GM12873 (cell line): ENCODE measurements around the gene FES.

Experiments
- CTCF ChIP-seq: IDR thresholded peaks from 2 replicates; pipeline ENCODE4 v1.5.1; 2012; ENCODE audit warnings: low read depth, mild to moderate bottlenecking, moderate library complexity, low read length, control low read depth; ENCODE audit not compliant: insufficient read depth; ENCODE audit errors: missing control alignments

FES gene

DNA sequence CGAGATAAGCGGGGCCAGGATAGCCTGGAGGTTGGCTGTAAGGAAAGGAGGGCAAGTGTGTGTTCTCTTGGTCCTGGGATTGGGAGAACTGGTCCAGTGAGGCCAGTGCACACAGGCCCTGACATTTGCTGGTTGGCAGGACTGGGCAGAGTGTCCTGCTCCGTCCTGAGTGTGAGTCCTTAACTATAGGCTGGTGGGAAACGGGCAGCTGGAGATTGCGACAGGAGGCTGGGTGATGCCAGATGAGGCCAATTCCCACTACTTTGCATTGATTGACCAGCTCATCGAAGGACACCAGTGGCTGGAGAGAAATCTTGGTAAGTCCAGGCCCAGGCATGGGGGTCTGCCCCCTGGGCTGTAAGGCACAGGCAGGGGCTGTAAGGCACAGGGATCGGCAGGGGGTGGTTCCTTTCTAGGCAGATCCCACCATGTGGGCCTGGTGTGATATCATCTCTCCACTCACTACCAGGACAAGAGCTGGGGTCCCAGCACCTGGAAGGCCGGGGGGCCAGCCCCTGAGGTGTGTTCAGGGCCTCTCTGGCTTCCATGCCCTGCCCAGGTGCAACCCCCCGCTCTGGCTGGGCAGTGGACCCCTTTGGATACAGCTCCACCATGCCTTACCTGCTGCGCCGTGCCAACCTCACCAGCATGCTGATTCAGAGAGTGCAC is 22.0 kb downstream of the FES start:
- TF ChIP-seq CTCF: no peak

- TF ChIP-seq CTCF: no peak
Observed at GRCh38 chr15:90907051-90907660, 22.9 kb downstream of the FES start.

- TF ChIP-seq CTCF: no peak
Observed at GRCh38 chr15:90907838-90908507, 23.7 kb downstream of the FES start.

GRCh38 chr15:90909976-90910375 is 25.7 kb downstream of the FES start:
- no peak for TF ChIP-seq CTCF

DNA sequence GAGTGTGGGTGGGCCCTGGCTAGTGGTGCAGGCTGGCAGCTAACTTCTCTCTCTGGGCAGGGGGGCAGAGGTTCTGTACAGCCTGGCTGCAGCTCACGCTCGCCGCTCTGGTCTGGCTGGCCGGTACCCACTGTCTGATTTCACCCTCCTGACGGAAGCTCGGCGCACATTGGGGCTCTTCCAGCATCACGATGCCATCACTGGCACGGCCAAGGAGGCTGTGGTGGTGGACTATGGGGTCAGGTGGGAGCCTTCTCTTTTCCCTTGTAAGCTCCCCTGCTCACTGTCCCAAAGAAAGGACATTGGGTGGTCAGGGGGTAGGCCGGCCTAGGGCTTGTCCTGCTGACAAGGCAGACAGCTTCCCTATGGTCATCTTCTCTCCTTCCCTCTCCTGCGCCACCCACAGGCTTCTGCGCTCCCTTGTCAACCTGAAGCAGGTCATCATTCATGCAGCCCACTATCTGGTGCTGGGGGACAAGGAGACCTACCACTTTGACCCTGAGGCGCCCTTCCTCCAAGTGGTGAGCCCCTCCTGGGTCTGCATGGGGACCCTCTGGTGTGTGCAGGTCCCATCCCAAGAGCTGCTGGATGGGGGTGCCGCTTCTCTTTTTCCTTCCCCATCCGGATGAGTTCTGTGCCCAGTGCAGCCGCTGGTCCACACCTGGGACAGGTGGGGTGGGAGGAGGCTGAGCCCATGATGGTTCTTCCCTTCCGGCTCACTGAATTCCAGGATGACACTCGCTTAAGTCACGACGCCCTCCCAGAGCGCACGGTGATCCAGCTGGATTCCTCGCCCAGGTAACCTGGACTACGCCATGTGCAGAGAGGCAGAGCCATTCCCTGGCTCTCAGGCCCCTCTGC is 26.4 kb downstream of the FES start:
- TF ChIP-seq CTCF: no peak

- no peak for TF ChIP-seq CTCF
Observed at GRCh38 chr15:90911302-90911623, 27.0 kb downstream of the FES start.
